ENCODE measurements around the gene GPR160.
"Not testable (repeated sequence)": the region's sequence is repeated elsewhere in the genome, so short reads cannot be mapped to it uniquely, and the experiment has no call there.

The GPR160 gene

GRCh38 chr3:170012683-170013400 is 25.0 kb upstream of the GPR160 start:
- Histone ChIP-seq H3K9me3 (ENCODE audit: control insufficient read depth, low read length) (no peaks in the 10 kb centered on the region), H2AFZ (no peak overlapping the region), H3K79me2 (no peaks in the 10 kb centered on the region), H3K4me1 (no peaks in the 10 kb centered on the region), H3K36me3 (ENCODE audit: control insufficient read depth, insufficient read depth, low read length) (no peaks in the 10 kb centered on the region), H3K9ac (no peak overlapping the region), H3K27me3 (ENCODE audit: control insufficient read depth, insufficient read depth, low read length) (no peaks in the 10 kb centered on the region), H3K4me2 (ENCODE audit: low read length) (no peak overlapping the region), H3K4me3 (ENCODE audit: low read depth, low read length) (no peak overlapping the region), H3K27ac (no peak overlapping the region)
- TF ChIP-seq CTCF (IDR thresholded peaks at IDR 0.05), result no peak

- Histone ChIP-seq H3K27me3 (ENCODE audit: control insufficient read depth, insufficient read depth, low read length) (no peaks in the 10 kb centered on the region), H3K4me3 (ENCODE audit: low read depth, low read length) (no peak overlapping the region), H3K36me3 (ENCODE audit: control insufficient read depth, insufficient read depth, low read length) (no peaks in the 10 kb centered on the region), H3K9ac (no peak overlapping the region), H3K9me3 (ENCODE audit: control insufficient read depth, low read length) (no peaks in the 10 kb centered on the region), H2AFZ (no peak overlapping the region), H3K4me2 (ENCODE audit: low read length) (no peak overlapping the region), H3K79me2 (no peaks in the 10 kb centered on the region), H3K4me1 (no peaks in the 10 kb centered on the region), H3K27ac (no peak overlapping the region)
- no peak for TF ChIP-seq CTCF (IDR thresholded peaks at IDR 0.05)
Measured at GRCh38 chr3:170016057-170016456, 21.7 kb upstream of the GPR160 start.

- not testable (repeated sequence) for H3K79me2 ChIP-seq
Measured at GRCh38 chr3:170019306-170019705, 18.5 kb upstream of the GPR160 start.

GRCh38 chr3:170021083-170021482 is 16.7 kb upstream of the GPR160 start:
- H3K4me2 ChIP-seq (ENCODE audit: low read length), result no peak overlapping the region
- no peaks in the 10 kb centered on the region for H3K4me1 ChIP-seq
- H3K27me3 ChIP-seq (ENCODE audit: control insufficient read depth, insufficient read depth, low read length), result no peaks in the 10 kb centered on the region
- H3K4me3 ChIP-seq (ENCODE audit: low read depth, low read length), result no peak overlapping the region
- TF ChIP-seq CTCF (IDR thresholded peaks at IDR 0.05), result no peak
- H2AFZ ChIP-seq, result no peak overlapping the region
- H3K36me3 ChIP-seq (ENCODE audit: control insufficient read depth, insufficient read depth, low read length), result no peaks in the 10 kb centered on the region
- H3K9ac ChIP-seq, result no peak overlapping the region
- H3K27ac ChIP-seq, result no peak overlapping the region
- no peaks in the 10 kb centered on the region for H3K79me2 ChIP-seq
- H3K9me3 ChIP-seq (ENCODE audit: control insufficient read depth, low read length), result no peaks in the 10 kb centered on the region

More at GRCh38 chr3:170019306-170019705, 18.5 kb upstream of the GPR160 start:
- H3K4me2 ChIP-seq (ENCODE audit: low read length); H3K36me3 ChIP-seq (ENCODE audit: control insufficient read depth, insufficient read depth, low read length); H3K9me3 ChIP-seq (ENCODE audit: control insufficient read depth, low read length); H3K4me1 ChIP-seq; H3K9ac ChIP-seq; H2AFZ ChIP-seq; H3K4me3 ChIP-seq (ENCODE audit: low read depth, low read length); H3K27ac ChIP-seq; H3K27me3 ChIP-seq (ENCODE audit: control insufficient read depth, insufficient read depth, low read length): not testable (repeated sequence)

- H3K27ac ChIP-seq, result no peak overlapping the region
- H3K9ac ChIP-seq, result no peak overlapping the region
- no peak overlapping the region for H3K4me3 ChIP-seq (ENCODE audit: low read depth, low read length)
- H2AFZ ChIP-seq, result no peak overlapping the region
- no peaks in the 10 kb centered on the region for H3K79me2 ChIP-seq
- H3K4me1 ChIP-seq, result no peaks in the 10 kb centered on the region
- H3K9me3 ChIP-seq (ENCODE audit: control insufficient read depth, low read length), result no peaks in the 10 kb centered on the region
- no peak overlapping the region for H3K4me2 ChIP-seq (ENCODE audit: low read length)
- no peak for TF ChIP-seq CTCF (IDR thresholded peaks at IDR 0.05)
- H3K36me3 ChIP-seq (ENCODE audit: control insufficient read depth, insufficient read depth, low read length), result no peaks in the 10 kb centered on the region
- no peaks in the 10 kb centered on the region for H3K27me3 ChIP-seq (ENCODE audit: control insufficient read depth, insufficient read depth, low read length)
Measured at GRCh38 chr3:170022336-170022735, 15.5 kb upstream of the GPR160 start.

Data from parathyroid adenoma (tissue), 2 donors.